MM.1S (cell line): ENCODE measurements around the gene GDPD5.

Experiments
- CTCF ChIP-seq: fragments of 300-600 bp; sonication (generic); IDR thresholded peaks from 2 replicates; pipeline ENCODE4 v1.5.1; 2016; ENCODE audit warnings: antibody characterized with exemption, low read length, mixed read lengths
- EZH2 ChIP-seq: fragments of 300-600 bp; sonication (generic); optimal IDR thresholded peaks from 2 replicates; pipeline ENCODE3; 2017; ENCODE audit warnings: low read depth, mild to moderate bottlenecking, antibody characterized with exemption, low read length, mixed read lengths

- TF ChIP-seq CTCF (no peak), EZH2 (no peak)
Measured at GRCh38 chr11:75434051-75434450, 91.7 kb downstream of the GDPD5 start.
